GM18858 (cell line): Measurements from ENCODE around the gene ANK3.

Source experiments
- ATAC-seq: cut with Tn5 transposase; IDR thresholded peaks from one replicate; pipeline ENCODE4 v1.9.1; 2021; ENCODE audit not compliant: unreplicated experiment

Gene ANK3

DNA sequence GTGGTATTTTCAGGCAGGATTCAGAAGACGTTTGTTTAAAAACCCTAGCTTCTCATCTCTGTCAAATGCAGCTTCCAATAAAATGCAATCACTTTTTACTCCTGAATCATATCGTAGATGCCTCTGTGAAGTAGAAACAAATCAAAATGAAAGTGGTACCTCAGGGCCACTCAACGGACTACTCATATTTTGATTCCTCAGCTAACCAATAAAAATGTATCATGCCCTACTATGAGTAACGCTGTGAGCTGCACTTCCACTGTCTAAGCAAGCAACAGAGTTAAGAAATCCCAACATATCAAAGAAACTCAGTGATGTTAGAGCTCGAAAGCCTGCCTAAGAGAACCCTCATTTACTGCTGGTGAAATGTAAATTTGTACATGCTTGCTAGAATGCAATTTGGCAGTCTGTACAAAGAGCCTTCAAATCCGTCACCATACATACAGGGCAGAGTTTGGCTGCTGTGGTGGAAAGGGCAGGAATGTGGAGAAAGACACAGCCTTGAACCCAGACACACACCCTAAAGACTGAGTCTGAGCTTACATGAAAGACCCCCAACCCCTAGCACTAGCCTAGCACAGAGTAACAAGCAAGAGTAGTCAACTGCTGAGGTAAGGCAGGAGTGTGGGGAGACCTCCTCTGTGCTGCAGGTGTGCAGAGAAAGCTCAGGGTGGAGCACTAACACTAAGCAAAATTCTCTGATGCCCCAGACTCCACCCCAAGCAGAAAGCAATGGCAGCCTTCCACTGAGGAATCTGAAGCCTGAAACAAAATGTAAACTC, 151.5 kb downstream of the ANK3 start:
- ATAC-seq = peak; percentile 31

DNA sequence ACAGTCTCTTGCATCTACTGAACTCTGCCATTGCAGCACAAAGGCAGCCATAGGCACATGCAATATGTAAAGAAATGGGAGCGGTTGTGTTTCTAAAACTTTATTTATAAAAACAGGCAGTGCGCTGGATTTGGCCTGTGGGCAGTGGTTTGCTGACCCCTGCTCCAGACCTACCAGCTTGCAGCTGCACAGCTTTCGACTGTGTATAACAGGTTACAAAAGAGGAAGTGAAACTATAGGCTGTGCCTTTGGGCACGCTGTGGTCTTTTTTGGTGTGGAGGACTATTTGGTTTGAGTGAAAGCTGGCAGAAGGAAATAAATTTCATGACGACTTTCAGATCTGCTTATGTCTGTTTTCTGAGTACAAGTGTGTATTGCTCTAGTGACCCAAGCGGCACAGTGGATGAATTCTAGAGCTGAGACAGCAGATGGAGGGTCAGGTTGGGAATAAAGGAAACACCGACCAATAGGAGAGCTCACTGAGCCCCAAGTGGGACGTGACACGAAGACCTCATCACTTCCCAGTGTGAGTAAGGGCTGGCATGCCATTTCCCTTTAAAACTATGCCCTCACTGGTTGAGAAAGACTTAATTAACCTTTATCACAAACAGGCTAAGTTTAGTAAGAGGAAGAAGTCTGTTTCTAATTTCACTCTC, 152.7 kb downstream of the ANK3 start:
- peak; percentile 95 for ATAC-seq

DNA sequence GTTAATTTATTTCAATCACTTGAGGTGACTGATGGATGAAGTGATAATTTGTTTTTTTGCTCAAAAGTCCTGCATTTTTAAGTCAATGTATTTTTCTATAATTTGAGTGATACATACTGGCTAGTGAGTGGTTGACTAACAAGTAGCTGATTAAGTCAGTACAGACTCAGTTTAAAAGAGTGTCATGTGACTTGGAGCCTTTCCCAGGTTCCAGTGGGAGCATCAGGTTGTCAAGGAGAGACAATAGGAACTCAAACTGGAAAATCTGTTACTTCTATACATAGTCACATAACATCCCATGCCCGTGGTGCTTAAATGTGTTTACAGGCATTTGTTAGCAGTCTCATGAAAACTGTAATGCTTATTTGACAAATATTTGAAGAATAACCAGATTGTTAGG, 154.7 kb downstream of the ANK3 start:
- ATAC-seq = no peak

DNA sequence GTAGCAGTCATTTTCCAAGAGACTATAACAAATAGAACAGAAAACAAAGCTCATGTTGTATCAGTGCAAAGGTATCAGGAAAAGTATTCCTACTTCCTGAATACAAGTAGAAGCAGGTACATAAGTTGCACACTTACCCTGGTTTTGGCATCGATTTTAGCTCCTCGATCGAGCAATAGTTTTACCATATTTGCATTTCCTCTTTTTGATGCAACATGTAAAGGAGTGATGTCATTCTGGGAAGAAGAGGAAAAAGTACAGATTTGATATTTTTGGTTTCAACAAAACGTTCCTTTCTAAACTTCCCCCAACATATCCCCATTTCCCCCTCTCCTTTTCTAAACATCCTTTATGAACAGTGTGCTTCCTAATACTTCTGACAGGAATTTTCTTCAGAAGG, 155.1 kb downstream of the ANK3 start:
- ATAC-seq = no peak

DNA sequence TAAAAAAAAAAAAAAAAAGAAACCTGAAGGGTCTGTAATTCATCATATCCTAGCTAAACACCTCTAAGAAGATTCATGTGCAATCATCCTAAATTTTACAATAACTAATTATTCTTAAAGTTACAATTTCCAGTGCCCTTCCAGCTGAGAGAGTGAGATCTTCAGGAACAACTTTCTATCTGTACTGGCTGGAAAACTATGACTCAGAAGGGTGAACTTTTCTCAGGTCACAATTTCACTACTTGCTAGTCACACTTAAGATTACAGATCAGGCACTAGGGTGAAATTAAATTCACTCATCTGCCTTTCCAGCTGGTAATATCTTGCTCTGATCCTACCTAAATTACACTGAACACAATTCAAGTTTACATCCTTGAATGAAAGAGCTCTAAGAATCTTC, 158.8 kb downstream of the ANK3 start:
- ATAC-seq = no peak

DNA sequence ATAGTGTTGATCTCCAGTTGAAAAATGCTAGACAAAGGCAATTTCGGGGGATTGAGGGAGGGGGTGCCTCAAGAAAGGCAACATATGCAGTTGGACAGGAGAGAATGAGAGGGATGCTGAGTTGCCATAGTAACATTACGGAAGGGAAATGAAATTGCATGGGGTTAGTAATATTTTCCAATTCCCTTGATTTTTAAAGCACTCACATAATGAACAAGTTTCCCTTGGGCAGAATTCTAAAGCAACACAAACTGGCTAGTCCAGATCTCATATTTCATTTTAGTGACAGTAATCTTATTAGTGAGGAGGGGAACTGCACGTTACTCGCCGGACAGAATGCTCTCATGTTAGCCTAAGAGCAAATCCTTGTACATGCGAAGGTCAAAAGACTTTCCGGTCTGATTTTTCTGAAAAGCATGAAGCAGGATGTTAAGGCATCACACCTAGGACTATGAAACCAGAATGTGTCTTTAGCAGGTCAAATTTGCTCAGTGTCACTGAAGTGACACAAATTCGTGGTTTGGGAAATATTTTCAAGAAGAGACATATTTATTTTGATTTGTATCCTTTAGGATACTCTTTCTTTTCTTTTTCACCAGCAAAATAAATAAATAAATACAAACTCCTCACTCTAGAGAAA, 165.5 kb downstream of the ANK3 start:
- ATAC-seq = no peak

DNA sequence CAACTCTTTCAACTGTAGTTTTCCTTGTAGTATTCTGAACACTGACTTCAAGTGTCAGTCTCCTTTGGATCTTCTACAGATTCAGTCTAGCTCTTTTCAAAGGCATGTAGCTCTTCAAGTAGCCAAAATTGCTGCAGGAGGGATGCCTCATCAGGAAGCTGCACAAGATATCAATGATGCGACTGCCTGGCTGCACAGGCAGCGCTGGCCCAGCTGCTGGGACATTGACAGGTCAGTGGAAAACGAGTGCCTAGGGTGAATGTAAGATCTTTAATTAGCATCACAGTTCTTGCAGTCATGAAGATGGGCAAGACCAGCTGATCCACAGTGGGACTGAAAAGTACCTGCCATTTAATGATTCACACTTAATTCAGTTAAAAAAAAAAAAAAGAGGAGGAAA, 167.6 kb downstream of the ANK3 start:
- ATAC-seq = no peak

DNA sequence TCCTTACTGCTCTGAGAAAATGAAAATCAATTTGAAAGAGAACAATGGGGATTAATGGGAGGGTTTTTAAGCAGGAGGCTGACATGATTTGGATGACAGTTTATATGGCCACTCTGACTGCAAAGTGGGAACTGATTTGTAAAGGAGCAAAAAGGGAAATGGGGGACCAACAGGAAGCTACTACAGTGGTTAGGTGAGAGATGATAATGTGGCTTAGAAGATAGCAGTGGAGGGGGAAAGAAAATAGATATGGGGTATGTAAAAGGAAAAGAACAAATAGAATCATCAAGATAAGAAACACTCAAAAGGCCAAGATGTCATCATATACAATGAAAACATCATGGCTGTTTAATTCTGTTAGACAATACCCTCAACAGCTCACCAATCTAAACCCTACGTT, 177.5 kb downstream of the ANK3 start:
- no peak for ATAC-seq

DNA sequence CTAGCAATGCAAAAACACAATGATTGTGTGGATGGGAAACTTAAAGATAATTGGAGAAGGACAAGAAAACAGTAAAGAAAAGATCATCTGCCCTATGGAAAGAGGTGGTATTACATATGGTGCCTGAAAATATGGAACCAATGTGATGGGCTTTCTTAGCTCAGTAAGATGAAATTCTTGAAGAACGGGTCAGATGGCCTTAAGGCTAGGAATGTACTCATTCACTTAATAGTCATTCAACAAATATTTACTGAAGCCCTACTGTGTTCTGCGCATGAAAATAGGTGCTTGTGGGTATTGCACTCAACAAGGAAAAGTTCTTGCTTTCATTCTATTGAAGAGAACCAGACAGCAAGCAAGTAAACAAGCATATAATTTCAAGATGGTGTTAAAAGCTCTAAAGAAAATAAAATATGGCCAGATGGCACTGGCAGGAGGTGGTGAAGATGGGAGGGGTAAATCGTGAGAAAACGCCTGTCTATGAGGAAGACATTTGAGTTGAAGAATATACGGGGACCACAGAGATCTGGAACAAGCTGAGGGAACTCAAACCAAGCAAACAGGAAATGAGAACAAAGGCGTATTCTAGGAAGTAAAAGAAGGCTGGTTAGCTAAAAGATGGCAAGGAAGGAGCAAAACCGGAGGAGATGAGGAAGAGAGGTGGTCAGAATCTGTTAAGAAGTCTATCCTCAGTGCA, 179.7 kb downstream of the ANK3 start:
- no peak for ATAC-seq

DNA sequence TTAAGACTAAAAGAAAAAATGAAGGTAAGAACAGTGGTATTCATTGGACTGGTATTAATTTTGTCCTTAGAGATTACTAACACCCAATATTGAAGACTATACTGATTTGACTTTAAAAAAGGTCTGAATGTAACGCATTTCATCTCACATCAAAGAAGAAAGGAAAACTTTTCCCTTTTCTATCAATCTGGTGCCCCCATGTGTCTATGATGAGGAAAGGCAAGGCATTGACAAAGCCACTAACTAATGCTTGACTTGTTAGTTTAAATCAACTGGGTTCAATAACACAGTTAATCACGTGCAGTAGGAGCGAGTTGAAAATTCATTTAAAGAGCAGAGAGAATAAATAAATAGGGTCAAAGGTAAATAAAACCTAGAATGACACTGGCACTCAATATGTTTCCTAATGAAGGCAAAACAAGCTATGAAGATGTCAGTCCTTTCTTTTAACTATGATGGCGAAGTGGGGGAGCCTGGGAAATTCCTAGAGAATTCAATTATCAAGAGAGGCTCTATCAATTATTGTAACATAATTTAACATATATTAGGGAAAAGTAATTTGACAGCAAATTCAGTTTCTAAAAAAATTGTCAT, 180.9 kb downstream of the ANK3 start:
- ATAC-seq = no peak

DNA sequence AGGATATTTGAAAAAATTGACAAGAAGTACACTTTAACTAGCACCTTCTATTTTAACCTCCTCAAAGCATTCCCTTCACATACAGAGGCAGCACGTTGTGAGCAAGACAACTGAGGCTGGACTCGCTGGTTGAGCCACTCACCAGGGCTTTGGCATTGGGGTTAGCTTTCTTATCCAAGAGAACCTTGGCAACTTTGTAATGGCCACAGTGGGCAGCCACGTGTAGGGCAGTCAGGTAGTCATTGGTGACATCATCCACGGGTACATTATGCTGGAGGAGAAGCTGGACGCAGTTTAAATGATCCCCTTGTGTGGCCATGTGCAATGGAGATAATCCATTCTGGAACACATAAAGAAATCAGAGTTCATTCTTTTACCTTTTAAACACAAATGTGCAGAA, 181.8 kb downstream of the ANK3 start:
- ATAC-seq = no peak

DNA sequence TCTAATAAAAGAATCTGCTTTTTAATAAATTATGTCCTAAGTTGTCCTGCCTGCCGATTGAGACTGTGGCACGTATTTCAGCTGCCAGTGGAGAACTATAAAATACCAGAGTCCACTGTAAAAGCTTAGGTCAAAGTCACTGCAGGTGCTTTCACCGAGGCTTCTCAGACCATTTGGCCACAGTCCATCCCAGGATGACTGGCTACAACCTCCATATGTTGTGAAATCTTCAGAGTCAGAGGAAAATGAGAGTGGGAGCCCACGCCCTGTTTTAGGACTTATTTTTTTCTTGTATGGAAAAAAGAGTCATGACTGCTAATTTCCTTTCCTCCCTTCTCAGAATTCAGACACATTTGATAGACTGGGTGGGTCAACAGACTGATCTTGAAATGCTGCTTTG, 182.9 kb downstream of the ANK3 start:
- no peak for ATAC-seq

DNA sequence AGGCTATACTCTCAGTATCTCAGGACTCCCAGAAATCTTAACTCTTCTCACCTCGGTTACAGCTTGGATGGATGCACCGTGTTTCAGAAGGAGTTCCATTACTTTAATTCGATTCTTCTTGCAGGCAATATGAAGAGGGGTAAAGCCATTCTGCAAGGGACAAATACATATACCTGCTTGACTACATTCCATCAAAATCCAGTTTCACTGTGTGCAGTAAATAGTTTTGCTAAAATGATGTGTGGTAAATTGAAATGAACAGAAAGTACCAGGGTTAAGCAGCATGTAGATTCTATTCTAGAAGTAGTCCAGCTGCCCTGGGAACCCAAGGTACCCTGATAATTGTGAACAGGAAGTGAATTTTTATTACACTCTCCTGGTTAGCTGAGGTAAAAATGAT, 183.9 kb downstream of the ANK3 start:
- no peak for ATAC-seq

DNA sequence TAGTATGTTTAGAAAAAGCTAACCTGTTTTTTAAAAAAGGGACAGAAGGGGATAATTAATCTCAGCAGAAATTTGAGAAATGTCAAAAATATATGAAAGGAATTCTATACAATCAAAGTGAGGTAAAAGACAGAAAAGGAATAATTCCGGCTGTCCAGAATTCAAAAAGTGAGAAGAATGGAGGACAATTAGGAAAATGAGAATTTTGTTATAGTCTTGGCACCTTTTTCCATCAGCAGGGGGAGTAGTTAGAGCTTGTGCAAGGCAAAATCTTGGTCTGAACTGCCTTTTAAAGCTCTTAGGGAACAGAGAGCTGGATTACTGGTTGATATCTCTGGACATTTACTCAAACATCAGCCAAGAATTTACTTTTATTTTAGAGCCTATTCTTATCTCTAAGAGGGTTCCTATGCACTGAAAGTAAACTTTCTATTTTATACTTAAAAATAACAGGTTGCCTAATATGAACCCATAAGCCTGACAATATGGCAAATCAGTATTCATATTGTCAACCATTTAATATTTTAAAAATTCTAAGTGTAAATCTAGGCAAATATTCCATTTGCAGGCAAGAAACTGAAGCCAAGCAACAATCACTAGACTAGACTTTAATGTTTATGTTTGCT, 185.6 kb downstream of the ANK3 start:
- ATAC-seq = no peak

DNA sequence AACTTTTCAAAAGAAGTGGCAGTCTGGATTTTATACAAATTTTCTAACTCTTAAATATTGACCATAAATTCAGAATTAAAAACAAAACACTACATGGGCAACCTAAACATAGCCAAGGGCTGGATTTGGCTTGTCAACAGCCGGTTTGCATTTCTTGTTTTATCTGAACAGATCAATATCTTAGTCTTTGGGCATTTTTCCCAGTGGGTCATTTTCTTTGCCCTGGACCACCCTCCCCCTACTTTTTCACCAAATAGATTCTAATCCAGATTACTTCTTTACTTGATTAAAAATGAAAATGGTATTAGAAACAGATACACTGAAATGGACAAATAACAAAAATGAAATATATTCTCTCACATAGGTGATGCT, 189.0 kb downstream of the ANK3 start:
- no peak for ATAC-seq

DNA sequence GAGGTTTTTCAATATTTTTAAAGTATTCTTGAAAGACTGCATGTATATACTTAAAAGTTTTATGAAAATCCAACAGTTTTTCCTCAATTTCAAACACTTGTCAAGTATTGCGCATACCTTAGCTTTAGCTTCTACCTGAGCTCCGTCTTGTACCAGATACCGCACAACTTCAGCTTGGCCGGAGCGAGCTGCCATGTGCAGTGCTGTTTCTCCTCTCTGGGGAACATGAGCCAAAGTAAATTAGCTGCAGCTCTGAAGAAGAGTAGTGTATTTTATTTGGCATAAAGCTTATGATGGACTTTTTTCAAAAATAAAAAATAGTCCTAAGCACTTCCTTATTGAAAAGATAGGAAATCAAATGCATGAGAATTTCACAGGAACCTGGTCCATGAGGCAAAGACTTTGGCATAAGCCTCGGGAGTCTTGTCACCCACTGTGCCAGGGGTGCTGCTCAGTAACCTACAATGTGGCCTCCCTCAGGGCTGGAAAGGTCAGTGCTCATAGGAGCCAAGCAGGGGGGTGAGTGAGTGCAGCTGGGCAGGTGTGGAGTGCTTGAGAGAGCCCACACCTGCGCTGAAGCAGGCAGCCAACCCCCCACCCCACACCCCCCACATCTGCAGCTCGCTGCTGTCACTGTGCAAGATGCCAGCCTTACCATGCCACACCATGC, 189.5 kb downstream of the ANK3 start:
- ATAC-seq = no peak

DNA sequence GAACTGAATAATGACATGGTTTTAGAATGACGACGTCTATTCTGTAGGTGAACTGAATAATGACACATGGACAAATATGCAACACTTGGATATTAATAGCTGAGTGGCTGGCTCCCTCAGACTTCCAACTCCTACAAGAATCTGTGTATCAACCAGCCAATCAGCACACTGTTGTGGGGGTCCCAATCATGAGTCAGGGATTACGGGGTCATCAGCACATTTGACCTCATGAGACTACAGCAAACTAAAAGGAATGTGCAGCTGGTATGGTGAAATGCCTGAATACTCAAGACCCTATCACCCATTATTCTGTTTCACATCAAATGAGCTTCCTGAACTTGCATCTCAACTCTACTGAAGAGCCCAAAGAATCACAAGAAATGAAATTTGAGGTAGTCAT, 192.5 kb downstream of the ANK3 start:
- no peak for ATAC-seq

DNA sequence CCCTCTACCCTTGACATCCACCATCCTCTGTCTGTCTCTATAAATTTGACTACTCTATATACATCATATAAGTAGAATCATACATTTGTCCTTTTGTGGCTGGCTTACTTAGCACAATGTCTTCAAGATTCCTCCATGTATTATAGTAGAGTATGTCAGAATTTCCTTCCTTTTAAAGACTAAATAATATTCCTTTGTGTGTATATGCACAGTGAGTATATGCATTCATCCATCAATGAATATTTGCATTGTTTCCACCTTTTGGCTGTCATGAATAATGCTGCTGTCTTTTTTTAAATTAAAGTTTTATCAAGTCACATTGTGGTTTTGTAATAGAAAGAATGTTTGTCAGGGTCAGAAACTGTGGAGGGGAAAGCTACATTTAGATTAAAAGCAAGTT, 195.3 kb downstream of the ANK3 start:
- ATAC-seq = no peak

DNA sequence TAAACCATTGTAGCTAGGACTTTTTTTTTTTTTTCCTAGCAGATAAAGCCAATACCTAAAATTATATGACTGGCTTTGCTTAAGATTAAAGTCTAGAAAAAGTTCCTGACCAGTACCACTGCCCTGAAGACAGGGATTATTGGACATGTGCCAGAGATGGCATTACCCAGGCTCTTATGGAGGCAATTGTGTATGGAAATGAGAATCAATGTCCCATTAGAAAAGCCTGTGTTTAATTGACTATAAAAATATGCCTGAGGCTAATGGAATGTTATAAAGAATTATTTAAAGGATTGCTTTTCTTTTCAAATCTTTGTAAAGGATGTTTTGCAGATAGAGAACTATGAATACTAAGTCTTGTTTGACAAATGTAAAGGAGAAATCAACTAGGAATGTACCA, 196.7 kb downstream of the ANK3 start:
- ATAC-seq = no peak

DNA sequence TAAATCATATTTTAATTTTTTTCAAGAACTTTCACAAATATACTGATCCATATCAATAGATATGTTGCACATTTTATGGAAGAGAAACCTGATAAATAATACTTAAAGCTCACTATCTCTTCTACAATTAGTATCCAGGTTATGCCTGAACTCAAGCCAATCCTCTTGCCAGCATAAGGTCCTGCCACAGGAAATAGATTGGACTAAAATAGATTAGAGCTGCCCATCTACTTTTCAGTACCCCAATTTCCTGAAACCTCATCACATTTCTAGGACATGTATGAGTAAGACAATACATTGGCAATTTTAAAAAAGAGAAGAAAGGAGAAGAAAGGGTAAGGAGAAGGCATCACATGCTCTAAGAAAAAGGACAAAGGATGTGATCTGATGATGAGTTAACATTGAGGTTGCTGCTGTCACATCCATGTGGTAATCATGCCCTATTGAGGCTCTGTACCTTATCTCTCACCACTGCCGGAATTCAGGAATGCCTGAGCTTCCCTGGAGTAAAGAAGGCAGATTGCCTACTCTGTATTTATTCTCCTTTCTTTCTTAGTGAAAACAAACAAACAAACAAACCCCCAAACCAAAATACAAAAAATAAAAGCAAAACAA, 199.7 kb downstream of the ANK3 start:
- no peak for ATAC-seq
